GM12878 (cell line): ENCODE data around the gene ACACA.

Experiments
- CTCF ChIP-seq, 3 experiments: IDR thresholded peaks in 2 of 3; conservative IDR thresholded peaks in 1 of 3; 2 replicates each; pipeline ENCODE4 v1.5.1; 2011; ENCODE audit warnings: low read depth in 3 of 3, low read length in 3 of 3, mild to moderate bottlenecking in 3 of 3, control low read depth in 2 of 3, moderate library complexity in 2 of 3, inconsistent platforms in 1 of 3, mixed read lengths in 1 of 3; ENCODE audit not compliant: control insufficient read depth in 2 of 3, insufficient read depth in 1 of 3; ENCODE audit errors: extremely low read depth in 1 of 3
- ELK1 ChIP-seq: IDR thresholded peaks from 2 replicates; pipeline ENCODE4 v1.6.1; 2012; ENCODE audit warnings: low read depth, low read length, improper control_type of control experiment
- GABPA ChIP-seq: IDR thresholded peaks from 2 replicates; pipeline ENCODE4 v1.6.1; 2014; ENCODE audit warnings: antibody characterized with exemption, low read depth, mild to moderate bottlenecking, inconsistent platforms
- PML ChIP-seq: IDR thresholded peaks from 2 replicates; pipeline ENCODE4 v1.6.1; 2012; ENCODE audit warnings: low read length, inconsistent platforms
- YY1 ChIP-seq: IDR thresholded peaks from 2 replicates; pipeline ENCODE4 v1.6.1; 2011; ENCODE audit warnings: low read depth, mild to moderate bottlenecking, low read length

DNA sequence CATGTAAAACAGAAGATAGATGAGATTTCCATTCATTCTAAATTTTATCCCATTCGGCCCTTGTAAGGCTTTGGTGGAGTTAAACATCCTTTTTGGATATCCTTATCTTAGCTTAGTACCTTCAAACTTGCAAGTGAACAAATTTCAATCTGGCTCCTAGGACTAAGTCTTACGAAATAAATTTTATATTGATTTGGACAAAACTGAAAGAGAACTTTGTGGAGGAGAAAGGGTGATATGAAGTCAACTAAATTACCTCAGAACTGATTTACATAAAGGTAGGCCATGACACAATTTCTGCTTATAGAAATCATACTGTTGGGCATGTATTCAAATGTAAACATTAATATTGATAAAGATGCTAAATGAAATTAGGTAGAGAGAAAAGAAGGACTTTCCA lies 206.1 kb downstream of the ACACA start:
- TF ChIP-seq ELK1 (no peak), YY1 (no peak), CTCF (IDR thresholded peaks at IDR 0.05 in 2 of 3, conservative IDR thresholded peaks at IDR 0.05 in 1 of 3; ENCODE audit: control insufficient read depth in 2 of 3, extremely low read depth in 1 of 3, insufficient read depth in 1 of 3, low read depth in 3 of 3, low read length in 3 of 3) (no peak), PML (no peak), GABPA (no peak)
